Endothelial cell of umbilical vein (primary cell): ENCODE results near the gene COQ9. TPM values are rescaled to one million over a fixed set of nuclear protein-coding genes. Genes with fewer than 3 reads are reported as not detected.
A peak's percentile ranks its signal among the peaks of the same experiment; 100 is the strongest.

Source experiments
- BruUV-seq: library from RNA; stranded (reverse); fragments of 400-500 nt; replicated peaks from 2 replicates; lab custom pipeline; 2021; lab: Mats Ljungman, UMichigan
- CTCF ChIA-PET: fragments of 300-600, 350-600 bp; sonication (Branson Sonifier 250); formaldehyde crosslinking; loops from one replicate; lab custom pipeline; 2021; ENCODE audit warnings: antibody characterized with exemption, inconsistent platforms; lab: Charles Lee
- POLR2A ChIA-PET: fragments of 300-600, 350-600 bp; sonication (Branson Sonifier 250); formaldehyde crosslinking; loops from one replicate; lab custom pipeline; 2021; ENCODE audit warnings: antibody characterized with exemption, inconsistent platforms; lab: Charles Lee
- DNase-seq: peaks from one replicate; pipeline ENCODE4 v3.0.0-alpha.2; 2011; ENCODE audit warnings: low read depth, low spot score
- FAIRE-seq: peaks from 2 replicates; lab custom pipeline; 2011; peaks lifted over from hg19 to GRCh38; lab: Jason Lieb, UNC
- H2AFZ ChIP-seq: 2 replicates; pipeline ENCODE4 v1.6.0; 2012; ENCODE audit warnings: low read depth, low read length, control low read depth, inconsistent platforms
- H3K27ac ChIP-seq: 2 replicates; pipeline ENCODE4 v1.5.1; 2011; ENCODE audit warnings: low read depth, mild to moderate bottlenecking, control low read depth, low read length, moderate library complexity; ENCODE audit not compliant: insufficient read depth
- H3K27me3 ChIP-seq, 2 experiments: 2 replicates each; pipeline versions ENCODE4 v1.6.0 to v1.6.1; 2011; ENCODE audit warnings: low read length in 2 of 2, mixed read lengths in 1 of 2; ENCODE audit not compliant: control insufficient read depth in 2 of 2, insufficient read depth in 2 of 2
- H3K36me3 ChIP-seq, 2 experiments: 2 replicates in 1 of 2; 3 replicates in 1 of 2; pipeline ENCODE4 v1.5.1; 2011; ENCODE audit warnings: low read length in 2 of 2, mild to moderate bottlenecking in 1 of 2, moderate library complexity in 1 of 2; ENCODE audit not compliant: control insufficient read depth in 2 of 2, insufficient read depth in 2 of 2; ENCODE audit errors: extremely low read depth in 1 of 2
- H3K4me1 ChIP-seq: 3 replicates; pipeline ENCODE4 v1.5.1; 2011; ENCODE audit warnings: mild to moderate bottlenecking, low read length; ENCODE audit not compliant: control insufficient read depth, insufficient read depth; ENCODE audit errors: extremely low read depth
- H3K4me2 ChIP-seq: 2 replicates; pipeline ENCODE4 v1.6.1; 2011; ENCODE audit warnings: low read length, control low read depth, mixed read lengths; ENCODE audit not compliant: insufficient read depth
- H3K4me3 ChIP-seq, 3 experiments: fragments of 200-600 bp in 1 of 3; sonication (generic), shearing (Covaris generic) in 1 of 3; replicated peaks in 1 of 3; 2 replicates each; pipeline ENCODE4 v1.5.1; 2011 to 2016; ENCODE audit warnings: control low read depth in 3 of 3, low read length in 3 of 3, mild to moderate bottlenecking in 2 of 3, inconsistent platforms in 1 of 3, low read depth in 1 of 3, moderate library complexity in 1 of 3; ENCODE audit not compliant: insufficient read depth in 1 of 3
- H3K79me2 ChIP-seq: 2 replicates; pipeline ENCODE4 v1.6.0; 2012; ENCODE audit warnings: low read length, inconsistent platforms; ENCODE audit not compliant: control insufficient read depth, insufficient read depth
- H3K9ac ChIP-seq: replicated peaks from 2 replicates; pipeline ENCODE3; 2011; ENCODE audit warnings: low read length, control low read depth; ENCODE audit not compliant: insufficient read depth; ENCODE audit errors: extremely low read depth
- H3K9me1 ChIP-seq: replicated peaks from 3 replicates; pipeline ENCODE4 v1.6.0; 2011; ENCODE audit warnings: mild to moderate bottlenecking, low read length; ENCODE audit not compliant: control insufficient read depth, insufficient read depth; ENCODE audit errors: extremely low read depth
- H3K9me3 ChIP-seq: replicated peaks from 2 replicates; pipeline ENCODE4 v1.5.1; 2012; ENCODE audit warnings: low read length, inconsistent platforms; ENCODE audit not compliant: control insufficient read depth, insufficient read depth
- H4K20me1 ChIP-seq: replicated peaks from 2 replicates; pipeline ENCODE3; 2011; ENCODE audit warnings: mild to moderate bottlenecking, low read length; ENCODE audit not compliant: control insufficient read depth, insufficient read depth; ENCODE audit errors: extremely low read depth
- EZH2 ChIP-seq: IDR thresholded peaks from 2 replicates; pipeline ENCODE4 v1.6.1; 2012; ENCODE audit warnings: borderline replicate concordance, low read depth, mild to moderate bottlenecking, moderate library complexity, low read length, inconsistent platforms; ENCODE audit not compliant: severe bottlenecking
- GATA2 ChIP-seq: IDR thresholded peaks from 2 replicates; pipeline ENCODE4 v1.7.0; 2011; ENCODE audit warnings: low read depth, mild to moderate bottlenecking, moderate library complexity, mixed read lengths, low read length; ENCODE audit not compliant: insufficient read length, insufficient read depth
- MAX ChIP-seq: IDR thresholded peaks from 2 replicates; pipeline ENCODE4 v1.6.1; 2011; ENCODE audit not compliant: insufficient read depth, insufficient read length
- POLR2A ChIP-seq: IDR thresholded peaks from 2 replicates; pipeline ENCODE4 v1.6.1; 2012; ENCODE audit warnings: low read depth, mild to moderate bottlenecking, control low read depth, low read length
- POLR2AphosphoS5 ChIP-seq: IDR thresholded peaks from 2 replicates; pipeline ENCODE4 v1.6.1; 2012; ENCODE audit warnings: low read depth, mild to moderate bottlenecking, control low read depth, low read length, moderate library complexity; ENCODE audit not compliant: insufficient read depth
- dilution Hi-C: fragments of 300-500 bp; cut with MboI; formaldehyde crosslinking; loops from one replicate; pipeline ENCODE4 v1.15.0; 2019; ENCODE audit warnings: low sequenced_read_pairs; ENCODE audit not compliant: extremely low pct_ligation_motif_present
- intact Hi-C: fragments of 100-400 bp; cut with micrococcal nuclease; formaldehyde crosslinking; loops from one replicate; pipeline ENCODE4 v1.10.0; 2022
- polyA plus RNA-seq, 4 experiments: library from polyadenylated mRNA; depleted of rRNA in 3 of 4; stranded (reverse) in 3 of 4; unstranded in 1 of 4; fragments of >200 nt; gene quantifications; 2 replicates each; pipeline versions ENCODE4 v1.2.1 to v1.2.3, GENCODE V29; 2011 to 2012; ENCODE audit warnings: missing spikeins in 1 of 4
- total RNA-seq: library from RNA; stranded (reverse); gene quantifications from 2 replicates; pipeline ENCODE4 v1.2.3, GENCODE V29; 2021
- TF ChIP-seq, protein P1 (sequence below), 2 donors: IDR thresholded peaks; 1 replicate in 1 of 2; 2 replicates in 1 of 2; pipeline ENCODE4 v1.5.1; 2011; ENCODE audit warnings: low read length in 2 of 2, mild to moderate bottlenecking in 2 of 2, moderate library complexity in 2 of 2, control low read depth in 1 of 2, inconsistent platforms in 1 of 2, low read depth in 1 of 2; ENCODE audit not compliant: insufficient read depth in 1 of 2; ENCODE audit errors: extremely low read depth in 1 of 2

The COQ9 gene
- total and polyA plus RNA-seq, 2 donors (not counting 3 experiments of a cell fraction or from before 2014, with no cell fraction given): 42.5 to 78.3 TPM

DNA sequence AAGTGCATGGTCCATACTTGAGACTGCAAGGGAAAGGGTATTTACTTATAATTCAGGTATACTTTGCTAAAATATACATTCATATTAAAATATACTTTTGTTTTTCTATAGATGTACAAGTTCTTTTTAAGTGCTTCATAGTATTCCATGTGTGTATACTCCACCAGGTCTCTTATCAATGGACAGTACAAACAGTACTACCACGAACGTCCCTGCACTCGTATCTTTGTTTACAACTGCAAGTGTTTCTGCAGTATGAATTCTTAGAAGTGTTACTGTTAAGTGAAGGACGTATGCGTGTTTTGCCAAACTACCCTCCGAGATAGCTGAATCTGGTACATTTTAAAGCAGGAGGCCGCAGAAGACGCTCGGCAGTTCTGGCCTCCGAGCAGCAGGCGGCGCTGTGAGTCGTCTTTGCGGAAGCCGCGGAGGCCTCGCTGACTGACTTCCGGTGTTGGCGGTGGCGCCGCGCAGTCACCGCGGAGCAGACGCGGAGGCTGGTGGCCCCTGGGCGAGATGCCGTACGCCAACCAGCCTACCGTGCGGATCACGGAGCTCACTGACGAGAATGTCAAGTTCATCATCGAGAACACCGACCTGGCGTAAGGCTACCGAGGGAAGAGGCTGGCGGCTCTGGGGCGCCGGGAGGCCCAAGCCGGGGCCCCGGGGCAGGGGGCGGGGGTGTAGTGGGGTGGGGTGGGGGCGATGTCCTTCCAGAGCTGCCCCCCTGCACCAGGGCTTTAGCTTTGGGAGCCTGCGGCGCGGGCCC is 15.1 kb downstream of the COQ9 start, which contains the start of gene POLR2C:
POLR2C (plus strand) TSS at position 471 of the 769 bp plus-strand sequence; CDS start at position 517, 46 bp downstream.
- DNase-seq (peak; percentile 87), FAIRE-seq (peak; percentile 87)
- no peaks in the 10 kb centered on the region for H3K27me3 ChIP-seq
- peak within 1 kb of the TSS; percentile 38 for H3K27ac ChIP-seq
- H3K36me3 ChIP-seq: peaks cover 3 to 45% of the 10 kb centered on the region in 2 experiments
- TF ChIP-seq POLR2AphosphoS5: peak; percentile 98
- TF ChIP-seq GATA2: no peak
- TF ChIP-seq, protein P1, sequence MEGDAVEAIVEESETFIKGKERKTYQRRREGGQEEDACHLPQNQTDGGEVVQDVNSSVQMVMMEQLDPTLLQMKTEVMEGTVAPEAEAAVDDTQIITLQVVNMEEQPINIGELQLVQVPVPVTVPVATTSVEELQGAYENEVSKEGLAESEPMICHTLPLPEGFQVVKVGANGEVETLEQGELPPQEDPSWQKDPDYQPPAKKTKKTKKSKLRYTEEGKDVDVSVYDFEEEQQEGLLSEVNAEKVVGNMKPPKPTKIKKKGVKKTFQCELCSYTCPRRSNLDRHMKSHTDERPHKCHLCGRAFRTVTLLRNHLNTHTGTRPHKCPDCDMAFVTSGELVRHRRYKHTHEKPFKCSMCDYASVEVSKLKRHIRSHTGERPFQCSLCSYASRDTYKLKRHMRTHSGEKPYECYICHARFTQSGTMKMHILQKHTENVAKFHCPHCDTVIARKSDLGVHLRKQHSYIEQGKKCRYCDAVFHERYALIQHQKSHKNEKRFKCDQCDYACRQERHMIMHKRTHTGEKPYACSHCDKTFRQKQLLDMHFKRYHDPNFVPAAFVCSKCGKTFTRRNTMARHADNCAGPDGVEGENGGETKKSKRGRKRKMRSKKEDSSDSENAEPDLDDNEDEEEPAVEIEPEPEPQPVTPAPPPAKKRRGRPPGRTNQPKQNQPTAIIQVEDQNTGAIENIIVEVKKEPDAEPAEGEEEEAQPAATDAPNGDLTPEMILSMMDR (IDR thresholded peaks at IDR 0.05; ENCODE audit: extremely low read depth in 1 of 2, insufficient read depth in 1 of 2, low read depth in 1 of 2, low read length in 2 of 2): peak; percentile 95 to 96
- TF ChIP-seq MAX: peak; percentile 14
- TF ChIP-seq POLR2A: peak; percentile 99
- no peak for TF ChIP-seq EZH2
- peak within 1 kb of the TSS; percentile 67 for H2AFZ ChIP-seq
- peak within 1 kb of the TSS; percentile 72 for H3K9ac ChIP-seq
- H3K4me2 ChIP-seq: peak within 1 kb of the TSS; percentile 87
- intact Hi-C loops (loop anchor here (1.0 kb wide), 2 partner anchors 15 to 57 kb away; partner anchors contain the start of genes CIAPIN1 and COQ9), dilution Hi-C loops (no loop called here)
- CTCF ChIA-PET: interaction anchor here (0.6 to 4.1 kb wide), 21 partner anchors 9 to 75 kb away, joined by 3 to 40 read pairs (median 4); partner anchors contain the start of genes CCDC102A, CIAPIN1 and COQ9
- BruUV-seq: no TSS peak
- peaks cover 6% of the 10 kb centered on the region for H3K4me1 ChIP-seq
- H3K79me2 ChIP-seq: peaks cover 18% of the 10 kb centered on the region
- no peaks in the 10 kb centered on the region for H3K9me3 ChIP-seq
- no peaks in the 10 kb centered on the region for H3K9me1 ChIP-seq
- H3K4me3 ChIP-seq: peak within 1 kb of the TSS; percentile 59 to 85 (median 79)
- H4K20me1 ChIP-seq: no peaks in the 10 kb centered on the region
- POLR2A ChIA-PET: interaction anchor here (0.7 kb wide), 1 partner anchor 15 kb away, joined by 4 read pairs; the partner anchor contains the start of genes CIAPIN1 and COQ9
